ENCODE results near the gene SHLD2.
"Not testable (repeated sequence)": the region's sequence is repeated elsewhere in the genome, so short reads cannot be mapped to it uniquely, and the experiment has no call there.

Gene SHLD2

DNA sequence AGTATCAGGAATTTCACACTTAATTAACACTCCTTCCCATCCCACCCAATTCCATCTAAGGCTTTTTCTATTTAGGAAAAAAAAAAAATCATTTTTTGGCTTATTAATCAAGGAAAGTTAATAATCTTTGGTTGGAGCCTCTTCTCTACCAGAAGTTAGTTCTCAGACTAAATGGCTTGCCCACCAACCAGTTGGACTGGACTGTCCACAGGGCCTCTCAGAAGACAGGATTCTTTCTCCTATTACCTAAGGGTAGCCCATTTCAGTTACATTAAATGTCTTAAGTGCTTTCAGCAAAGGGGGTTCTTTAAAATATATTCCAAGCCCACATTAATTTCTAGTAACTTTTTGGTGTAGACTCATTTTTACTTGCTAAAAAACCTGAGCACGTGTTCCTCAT, 35.6 kb upstream of the SHLD2 start:
- DNase-seq (ENCODE audit: low spot score), result no peak
- TF ChIP-seq, protein P1, sequence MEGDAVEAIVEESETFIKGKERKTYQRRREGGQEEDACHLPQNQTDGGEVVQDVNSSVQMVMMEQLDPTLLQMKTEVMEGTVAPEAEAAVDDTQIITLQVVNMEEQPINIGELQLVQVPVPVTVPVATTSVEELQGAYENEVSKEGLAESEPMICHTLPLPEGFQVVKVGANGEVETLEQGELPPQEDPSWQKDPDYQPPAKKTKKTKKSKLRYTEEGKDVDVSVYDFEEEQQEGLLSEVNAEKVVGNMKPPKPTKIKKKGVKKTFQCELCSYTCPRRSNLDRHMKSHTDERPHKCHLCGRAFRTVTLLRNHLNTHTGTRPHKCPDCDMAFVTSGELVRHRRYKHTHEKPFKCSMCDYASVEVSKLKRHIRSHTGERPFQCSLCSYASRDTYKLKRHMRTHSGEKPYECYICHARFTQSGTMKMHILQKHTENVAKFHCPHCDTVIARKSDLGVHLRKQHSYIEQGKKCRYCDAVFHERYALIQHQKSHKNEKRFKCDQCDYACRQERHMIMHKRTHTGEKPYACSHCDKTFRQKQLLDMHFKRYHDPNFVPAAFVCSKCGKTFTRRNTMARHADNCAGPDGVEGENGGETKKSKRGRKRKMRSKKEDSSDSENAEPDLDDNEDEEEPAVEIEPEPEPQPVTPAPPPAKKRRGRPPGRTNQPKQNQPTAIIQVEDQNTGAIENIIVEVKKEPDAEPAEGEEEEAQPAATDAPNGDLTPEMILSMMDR (IDR thresholded peaks at IDR 0.05; ENCODE audit: extremely low read depth, missing control alignments), result no peak

DNA sequence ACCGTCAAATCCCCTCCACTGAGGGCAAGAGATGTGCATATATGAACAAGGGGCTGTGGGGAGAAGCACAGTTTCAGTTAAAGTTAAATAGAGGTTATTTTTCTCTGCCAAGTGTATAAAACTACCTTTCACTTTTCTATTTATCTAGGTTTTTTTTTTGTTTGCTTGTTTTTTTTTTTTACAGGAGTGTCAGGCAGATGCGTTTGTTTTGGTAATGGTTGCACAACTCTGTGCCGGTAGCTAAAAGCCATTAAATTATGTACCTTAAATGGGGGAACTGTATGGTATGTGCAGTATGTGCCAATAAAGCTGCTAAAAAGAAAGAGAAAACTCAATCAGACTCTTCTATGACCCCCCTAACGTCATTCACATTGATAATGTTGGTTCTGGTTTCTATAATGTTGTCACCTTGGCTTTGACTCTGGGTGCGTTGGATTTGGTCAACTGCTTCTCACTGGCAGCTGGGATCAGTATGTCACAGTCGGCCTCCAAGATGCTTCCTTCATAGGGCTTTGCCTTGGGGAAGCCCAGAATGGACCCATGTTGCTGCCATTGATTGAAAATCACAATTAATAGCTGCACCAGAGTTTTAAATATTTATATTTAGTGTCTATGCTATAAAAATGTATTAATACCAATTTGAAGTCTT, 34.6 kb upstream of the SHLD2 start:
- no peak for DNase-seq (ENCODE audit: low spot score)
- TF ChIP-seq, protein P1 (IDR thresholded peaks at IDR 0.05; ENCODE audit: extremely low read depth, missing control alignments), result no peak

DNA sequence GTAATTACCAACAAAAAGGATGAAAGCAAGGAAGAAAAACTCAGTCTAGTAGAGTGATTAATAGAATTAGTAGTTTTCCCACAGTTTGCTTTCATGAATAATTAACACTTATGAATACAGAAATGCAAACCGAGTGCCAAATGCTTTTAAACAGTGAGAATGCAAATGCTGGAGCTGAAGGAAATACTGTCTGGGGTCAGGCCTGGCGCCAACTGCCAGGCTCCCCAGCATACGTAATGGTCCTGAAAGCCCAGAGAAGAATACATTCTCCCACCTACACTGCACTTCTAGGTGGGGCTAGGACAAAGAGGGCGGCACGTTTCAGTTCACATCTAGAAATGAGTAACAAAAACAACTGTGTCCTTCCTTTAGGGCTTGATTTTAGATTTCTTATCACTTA, 30.4 kb upstream of the SHLD2 start:
- TF ChIP-seq, protein P1 (IDR thresholded peaks at IDR 0.05; ENCODE audit: extremely low read depth, missing control alignments), result no peak
- DNase-seq (ENCODE audit: low spot score), result no peak

DNA sequence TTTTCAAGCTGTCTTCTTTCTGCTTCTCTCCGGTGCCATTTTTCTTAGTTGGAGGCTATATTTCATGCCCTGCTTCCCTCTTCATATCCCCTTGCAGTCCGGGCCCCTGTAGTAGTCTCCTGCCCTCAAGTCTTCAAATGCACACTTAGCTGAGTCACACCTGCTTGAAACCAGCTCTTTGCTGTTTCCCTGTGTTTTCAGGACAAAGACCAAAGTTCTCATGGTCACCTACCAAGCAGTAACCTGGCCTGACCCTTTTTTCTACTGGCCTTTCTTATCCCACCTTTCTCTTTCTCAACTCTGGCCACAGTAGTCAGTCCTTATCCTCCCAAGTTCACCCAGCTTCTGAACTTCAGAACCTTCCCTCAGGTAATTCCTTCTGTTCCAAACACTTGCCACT, 28.8 kb upstream of the SHLD2 start:
- TF ChIP-seq, protein P1 (IDR thresholded peaks at IDR 0.05; ENCODE audit: extremely low read depth, missing control alignments), result no peak
- DNase-seq (ENCODE audit: low spot score), result no peak

DNA sequence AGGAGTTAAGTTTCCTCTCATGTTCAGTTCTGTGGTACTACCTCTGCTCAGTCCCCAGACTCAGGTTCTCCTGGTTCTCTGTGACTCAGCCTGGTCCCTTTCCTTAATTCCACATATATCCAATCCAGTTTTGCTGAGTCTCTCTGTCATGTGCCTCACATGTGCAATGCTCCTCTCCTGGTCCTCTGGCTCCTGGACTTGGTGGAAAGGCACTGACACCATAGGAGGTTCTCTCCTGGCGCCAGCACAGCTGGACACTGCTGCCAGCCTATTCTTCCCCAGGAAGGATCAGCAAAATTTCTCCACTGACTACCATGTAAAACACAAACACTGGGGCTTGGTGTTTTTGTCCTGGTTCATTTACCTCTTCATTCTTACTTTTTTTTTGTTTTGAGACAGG, 28.1 kb upstream of the SHLD2 start:
- TF ChIP-seq, protein P1 (IDR thresholded peaks at IDR 0.05; ENCODE audit: extremely low read depth, missing control alignments), result no peak
- DNase-seq (ENCODE audit: low spot score), result no peak

DNA sequence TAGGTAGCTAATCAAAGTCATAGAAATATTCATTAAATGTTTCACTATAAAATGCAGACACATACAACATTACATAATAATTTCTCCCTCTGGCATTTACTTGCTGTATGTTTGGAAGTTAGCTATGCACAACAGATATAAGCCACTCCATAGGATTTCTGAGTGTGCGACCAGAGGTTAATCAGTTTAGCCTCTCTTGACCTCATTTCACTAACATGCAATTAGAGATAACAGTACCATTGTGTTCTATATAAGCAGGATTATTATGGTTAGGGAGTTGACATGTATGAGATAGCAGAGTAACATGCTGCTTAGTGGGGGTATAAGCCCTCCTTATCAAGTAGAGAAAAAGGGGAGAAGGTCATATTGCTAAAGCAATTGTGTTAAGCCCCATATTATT, 26.7 kb upstream of the SHLD2 start:
- DNase-seq (ENCODE audit: low spot score), result no peak
- TF ChIP-seq, protein P1 (IDR thresholded peaks at IDR 0.05; ENCODE audit: extremely low read depth, missing control alignments), result no peak

DNA sequence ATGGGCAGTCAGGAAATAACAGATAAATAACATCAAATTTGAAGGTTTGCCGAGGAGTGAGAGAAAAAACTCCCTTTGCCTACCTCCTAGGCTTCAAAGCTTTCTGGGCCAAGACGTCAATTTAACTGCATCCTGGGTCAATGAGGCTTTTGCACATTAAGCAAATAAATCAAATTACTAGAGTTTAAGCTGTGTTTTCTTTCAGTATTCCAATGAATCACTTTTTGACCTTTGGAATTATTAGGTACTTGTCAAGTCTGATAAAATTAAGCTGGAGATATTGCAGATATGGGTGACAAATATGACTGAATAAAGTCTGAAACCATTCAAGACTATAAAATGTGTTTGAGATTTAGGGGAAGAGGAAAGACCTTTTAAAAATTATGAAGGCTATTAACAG, 22.6 kb upstream of the SHLD2 start:
- DNase-seq (ENCODE audit: low spot score), result no peak
- TF ChIP-seq, protein P1 (IDR thresholded peaks at IDR 0.05; ENCODE audit: extremely low read depth, missing control alignments), result no peak

DNA sequence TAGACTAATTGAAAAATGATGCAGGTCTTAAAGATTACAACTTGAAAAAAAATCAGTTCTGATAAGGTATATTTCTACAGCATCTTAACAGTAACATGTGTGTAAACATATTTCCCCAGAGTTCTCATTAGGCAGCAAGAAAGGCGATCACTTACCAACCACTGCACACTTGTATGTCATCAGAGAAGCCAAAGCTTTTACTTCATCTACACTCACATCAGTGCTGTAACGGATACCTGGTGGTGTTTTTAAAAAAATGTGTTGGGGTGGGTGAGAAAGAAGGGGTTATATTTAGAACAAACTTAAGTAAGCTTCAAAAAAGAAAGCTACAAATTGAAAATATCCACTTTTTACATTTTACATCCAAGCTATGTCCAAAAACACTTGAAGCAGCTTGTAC, 18.6 kb upstream of the SHLD2 start:
- DNase-seq (ENCODE audit: low spot score), result not testable (repeated sequence)

Data from GM20000 (cell line).